Trophoblast cell (in vitro differentiated cells and primary cell): Measurements from ENCODE around the gene KRT86.

Experiments used
- DNase-seq, 2 donors: peaks; one replicate each; pipeline ENCODE4 v3.0.0-alpha.2; 2016
- H2AFZ ChIP-seq: 2 replicates; pipeline ENCODE4 v1.6.1; 2013; ENCODE audit warnings: low read length, moderate library complexity, mild to moderate bottlenecking; ENCODE audit not compliant: insufficient read depth, poor library complexity
- H2AK5ac ChIP-seq: 2 replicates; pipeline ENCODE4 v1.6.1; 2013; ENCODE audit warnings: mild to moderate bottlenecking, low read length
- H2BK120ac ChIP-seq: 2 replicates; pipeline ENCODE4 v1.6.1; 2013; ENCODE audit warnings: low read length, mild to moderate bottlenecking, moderate library complexity; ENCODE audit not compliant: insufficient read depth, poor library complexity
- H2BK12ac ChIP-seq: 2 replicates; pipeline ENCODE4 v1.6.1; 2013; ENCODE audit warnings: mild to moderate bottlenecking, low read length, moderate library complexity
- H2BK5ac ChIP-seq: 2 replicates; pipeline ENCODE4 v1.6.1; 2013; ENCODE audit warnings: low read length, low read depth, moderate library complexity, mild to moderate bottlenecking; ENCODE audit not compliant: poor library complexity
- H3K14ac ChIP-seq: 2 replicates; pipeline ENCODE4 v1.6.1; 2013; ENCODE audit warnings: mild to moderate bottlenecking, low read length
- H3K18ac ChIP-seq: 2 replicates; pipeline ENCODE4 v1.6.1; 2013; ENCODE audit warnings: mild to moderate bottlenecking, low read length
- H3K23ac ChIP-seq: 2 replicates; pipeline ENCODE4 v1.6.1; 2013; ENCODE audit warnings: low read length
- H3K27ac ChIP-seq: 2 replicates; pipeline ENCODE4 v1.5.1; 2013; ENCODE audit warnings: low read depth, mild to moderate bottlenecking, inconsistent platforms, low read length, moderate library complexity
- H3K27me3 ChIP-seq: 2 replicates; pipeline ENCODE4 v1.6.1; 2013; ENCODE audit warnings: inconsistent platforms, mild to moderate bottlenecking, low read length, moderate library complexity; ENCODE audit not compliant: insufficient read depth
- H3K36me3 ChIP-seq, 2 experiments: 1 replicate in 1 of 2; 2 replicates in 1 of 2; pipeline ENCODE4 v1.6.1; 2013; ENCODE audit warnings: low read length in 2 of 2, mild to moderate bottlenecking in 2 of 2, moderate library complexity in 1 of 2; ENCODE audit not compliant: insufficient read depth in 2 of 2, control insufficient read depth in 1 of 2
- H3K4ac ChIP-seq: 2 replicates; pipeline ENCODE4 v1.6.1; 2013; ENCODE audit warnings: low read depth, mild to moderate bottlenecking, low read length, moderate library complexity
- H3K4me1 ChIP-seq, 2 experiments: 1 replicate in 1 of 2; 2 replicates in 1 of 2; pipeline ENCODE4 v1.6.1; 2013; ENCODE audit warnings: low read length in 2 of 2, mild to moderate bottlenecking in 2 of 2, moderate library complexity in 1 of 2; ENCODE audit not compliant: insufficient read depth in 2 of 2, control insufficient read depth in 1 of 2
- H3K4me2 ChIP-seq: 2 replicates; pipeline ENCODE4 v1.6.1; 2013; ENCODE audit warnings: inconsistent platforms, mild to moderate bottlenecking, low read length, moderate library complexity
- H3K4me3 ChIP-seq: 2 replicates; pipeline ENCODE4 v1.5.1; 2013; ENCODE audit warnings: mild to moderate bottlenecking, low read depth, low read length, inconsistent platforms
- H3K79me1 ChIP-seq: one replicate; pipeline ENCODE4 v1.6.1; 2013; ENCODE audit warnings: low read length
- H3K79me2 ChIP-seq: 2 replicates; pipeline ENCODE4 v1.6.1; 2013; ENCODE audit warnings: low read length, mild to moderate bottlenecking; ENCODE audit not compliant: control insufficient read depth, insufficient read depth, poor library complexity
- H3K9ac ChIP-seq: 2 replicates; pipeline ENCODE4 v1.6.1; 2013; ENCODE audit warnings: mild to moderate bottlenecking, low read length
- H3K9me3 ChIP-seq: 2 replicates; pipeline ENCODE4 v1.6.1; 2013; ENCODE audit warnings: low read depth, mild to moderate bottlenecking, control low read depth, inconsistent platforms, low read length; ENCODE audit not compliant: insufficient read depth
- H4K12ac ChIP-seq: 2 replicates; pipeline ENCODE4 v1.6.1; 2013; ENCODE audit warnings: low read depth, mild to moderate bottlenecking, low read length, moderate library complexity
- H4K8ac ChIP-seq: 2 replicates; pipeline ENCODE4 v1.6.1; 2013; ENCODE audit warnings: low read depth, mild to moderate bottlenecking, low read length, moderate library complexity
- H4K91ac ChIP-seq: one replicate; pipeline ENCODE4 v1.6.1; 2013; ENCODE audit warnings: low read depth, mild to moderate bottlenecking, low read length, moderate library complexity
- WGBS: extraction: QIAGEN DNeasy Blood & Tissue Kit; methylation state at CpG from one replicate; pipeline ENCODE4 v1.1.7; 2013; ENCODE audit warnings: missing lambda C conversion rate; ENCODE audit not compliant: insufficient read length, insufficient coverage; ENCODE audit errors: extremely low coverage; 5-methylcytosine and 5-hydroxymethylcytosine counted together

KRT86 gene

GRCh38 chr12:52341066-52341580, 66.7 kb downstream of the KRT86 start:
- no peak overlapping the region for H3K18ac ChIP-seq

GRCh38 chr12:52342781-52343490, 68.5 kb downstream of the KRT86 start:
- Histone ChIP-seq H3K14ac (no peak overlapping the region), H3K79me2 (no peaks in the 10 kb centered on the region), H2BK120ac (no peak overlapping the region), H3K9me3 (no peaks in the 10 kb centered on the region), H4K91ac (no peak overlapping the region), H3K4me3 (no peak overlapping the region), H2AFZ (no peak overlapping the region), H3K4me1 (peaks cover 13% of the 10 kb centered on the region in 2 experiments), H3K36me3 (no peaks in the 10 kb centered on the region), H4K8ac (no peak overlapping the region), H3K4me2 (no peak overlapping the region), H3K4ac (no peak overlapping the region), H3K9ac (no peak overlapping the region), H3K27ac (no peak overlapping the region), H3K18ac (no peak overlapping the region), H4K12ac (no peak overlapping the region), H2AK5ac (no peak overlapping the region), H3K23ac (no peak overlapping the region), H2BK12ac (no peak overlapping the region), H2BK5ac (no peak overlapping the region), H3K79me1 (no peaks in the 10 kb centered on the region), H3K27me3 (no peaks in the 10 kb centered on the region)
- DNase-seq, result no peak
- WGBS, result no CpG with 5 or more reads among the region's 2 CpGs

More at GRCh38 chr12:52341066-52341580, 66.7 kb downstream of the KRT86 start:
- no peak overlapping the region for H3K4me3 ChIP-seq
- H3K27me3 ChIP-seq, result no peaks in the 10 kb centered on the region
- no peak overlapping the region for H2BK12ac ChIP-seq
- no peak overlapping the region for H4K12ac ChIP-seq
- no peak overlapping the region for H4K8ac ChIP-seq
- H2AFZ ChIP-seq, result no peak overlapping the region
- no CpG with 5 or more reads among the region's 14 CpGs for WGBS
- H3K9me3 ChIP-seq, result no peaks in the 10 kb centered on the region
- no peaks in the 10 kb centered on the region for H3K79me1 ChIP-seq
- H3K4ac ChIP-seq, result no peak overlapping the region
- H2AK5ac ChIP-seq, result no peak overlapping the region
- H4K91ac ChIP-seq, result no peak overlapping the region
- no peak overlapping the region for H3K23ac ChIP-seq
- no peak overlapping the region for H2BK120ac ChIP-seq
- no peak overlapping the region for H3K27ac ChIP-seq
- no peak overlapping the region for H3K14ac ChIP-seq
- no peak overlapping the region for H3K9ac ChIP-seq
- H3K79me2 ChIP-seq, result no peaks in the 10 kb centered on the region
- peaks cover 5 to 7% of the 10 kb centered on the region in 2 experiments for H3K4me1 ChIP-seq
- no peak for DNase-seq
- no peaks in the 10 kb centered on the region for H3K36me3 ChIP-seq
- no peak overlapping the region for H3K4me2 ChIP-seq
- no peak overlapping the region for H2BK5ac ChIP-seq

GRCh38 chr12:52343550-52343949, 69.1 kb downstream of the KRT86 start:
- Histone ChIP-seq H2BK5ac (no peak overlapping the region), H3K4me1 (peaks cover 10 to 13% of the 10 kb centered on the region in 2 experiments), H3K9me3 (peaks cover 2% of the 10 kb centered on the region), H3K79me1 (no peaks in the 10 kb centered on the region), H3K36me3 (no peaks in the 10 kb centered on the region), H3K18ac (no peak overlapping the region), H3K4me3 (no peak overlapping the region), H4K8ac (no peak overlapping the region), H3K9ac (no peak overlapping the region), H3K14ac (no peak overlapping the region), H2BK120ac (no peak overlapping the region), H2AFZ (no peak overlapping the region), H2BK12ac (no peak overlapping the region), H4K12ac (no peak overlapping the region), H3K79me2 (no peaks in the 10 kb centered on the region), H2AK5ac (no peak overlapping the region), H3K4me2 (no peak overlapping the region), H3K23ac (no peak overlapping the region), H3K4ac (no peak overlapping the region), H3K27me3 (no peaks in the 10 kb centered on the region), H3K27ac (no peak overlapping the region), H4K91ac (no peak overlapping the region)
- WGBS, result no CpG with 5 or more reads among the region's 2 CpGs
- DNase-seq, result no peak

DNA sequence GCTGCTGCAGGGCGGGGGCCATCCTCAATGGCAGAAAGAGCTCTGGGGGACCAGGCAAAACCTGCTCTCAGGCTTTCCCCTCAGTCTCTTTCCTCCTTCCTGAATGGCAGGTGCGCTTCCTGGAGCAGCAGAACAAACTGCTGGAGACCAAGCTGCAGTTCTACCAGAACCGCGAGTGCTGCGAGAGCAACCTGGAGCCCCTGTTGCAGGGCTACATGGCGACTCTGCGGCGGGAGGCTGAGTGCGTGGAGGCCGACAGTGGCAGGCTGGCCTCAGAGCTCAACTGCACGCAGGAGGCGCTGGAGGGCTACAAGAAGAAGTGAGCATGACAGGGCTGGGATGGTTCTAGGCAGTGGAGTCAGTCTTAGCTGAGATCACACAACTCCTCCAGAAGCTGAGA, 69.7 kb downstream of the KRT86 start:
- Histone ChIP-seq H3K27me3 (no peaks in the 10 kb centered on the region), H2BK120ac (no peak overlapping the region), H3K9me3 (peaks cover 2% of the 10 kb centered on the region), H3K27ac (no peak overlapping the region), H3K18ac (no peak overlapping the region), H4K12ac (no peak overlapping the region), H3K4me1 (peaks cover 10 to 13% of the 10 kb centered on the region in 2 experiments), H2AK5ac (no peak overlapping the region), H3K14ac (no peak overlapping the region), H2BK5ac (no peak overlapping the region), H3K4me2 (no peak overlapping the region), H3K23ac (no peak overlapping the region), H3K4me3 (no peak overlapping the region), H3K79me1 (no peaks in the 10 kb centered on the region), H3K36me3 (no peaks in the 10 kb centered on the region), H3K79me2 (no peaks in the 10 kb centered on the region), H2BK12ac (no peak overlapping the region), H3K4ac (no peak overlapping the region), H2AFZ (no peak overlapping the region), H4K91ac (no peak overlapping the region), H3K9ac (no peak overlapping the region), H4K8ac (no peak overlapping the region)
- peak in 1 of 2 donors; percentile 2 for DNase-seq
- WGBS, result no CpG with 5 or more reads among the region's 12 CpGs
